Measurements from ENCODE around the gene AHDC1.
"Not testable (repeated sequence)": the region's sequence is repeated elsewhere in the genome, so short reads cannot be mapped to it uniquely, and the experiment has no call there.

The AHDC1 gene

DNA sequence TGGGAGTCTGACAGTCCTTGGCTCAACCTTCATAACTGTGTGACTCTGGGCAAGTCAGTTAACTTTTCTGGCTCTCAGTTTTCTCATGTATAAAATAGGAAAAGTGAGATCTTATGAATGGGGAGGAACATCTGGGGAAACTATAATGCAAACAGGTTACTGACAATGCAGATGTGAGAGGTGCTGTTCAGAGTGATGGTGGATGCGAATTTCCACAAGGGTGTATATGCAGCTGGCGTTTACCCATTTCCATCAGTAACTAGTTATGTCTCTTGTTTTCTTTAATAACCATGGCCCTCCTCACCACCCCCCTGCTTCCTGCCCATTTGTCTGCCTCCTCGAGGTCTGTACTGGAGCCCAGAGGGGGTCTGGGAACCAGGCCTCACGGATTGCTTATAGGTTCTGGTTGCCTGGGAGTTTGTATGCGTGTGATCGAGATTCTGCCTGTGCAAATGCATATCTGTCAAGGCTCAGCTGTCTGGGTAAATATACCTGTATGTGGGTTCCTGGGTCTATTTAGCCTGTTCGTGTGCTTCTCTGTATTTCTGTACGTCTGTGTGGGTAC, 44.4 kb downstream of the AHDC1 start:
- Mint-ChIP-seq H3K9me3 (no peaks in the 10 kb centered on the region), H3K4me3 (no peak overlapping the region), H3K36me3 (no peaks in the 10 kb centered on the region), H3K27ac (no peak overlapping the region), H3K4me1 (peaks cover 53% of the 10 kb centered on the region), H3K27me3 (no peaks in the 10 kb centered on the region)

- no peaks in the 10 kb centered on the region for H3K9me3 Mint-ChIP-seq
Measured at GRCh38 chr1:27557596-27558340, 46.2 kb downstream of the AHDC1 start.

DNA sequence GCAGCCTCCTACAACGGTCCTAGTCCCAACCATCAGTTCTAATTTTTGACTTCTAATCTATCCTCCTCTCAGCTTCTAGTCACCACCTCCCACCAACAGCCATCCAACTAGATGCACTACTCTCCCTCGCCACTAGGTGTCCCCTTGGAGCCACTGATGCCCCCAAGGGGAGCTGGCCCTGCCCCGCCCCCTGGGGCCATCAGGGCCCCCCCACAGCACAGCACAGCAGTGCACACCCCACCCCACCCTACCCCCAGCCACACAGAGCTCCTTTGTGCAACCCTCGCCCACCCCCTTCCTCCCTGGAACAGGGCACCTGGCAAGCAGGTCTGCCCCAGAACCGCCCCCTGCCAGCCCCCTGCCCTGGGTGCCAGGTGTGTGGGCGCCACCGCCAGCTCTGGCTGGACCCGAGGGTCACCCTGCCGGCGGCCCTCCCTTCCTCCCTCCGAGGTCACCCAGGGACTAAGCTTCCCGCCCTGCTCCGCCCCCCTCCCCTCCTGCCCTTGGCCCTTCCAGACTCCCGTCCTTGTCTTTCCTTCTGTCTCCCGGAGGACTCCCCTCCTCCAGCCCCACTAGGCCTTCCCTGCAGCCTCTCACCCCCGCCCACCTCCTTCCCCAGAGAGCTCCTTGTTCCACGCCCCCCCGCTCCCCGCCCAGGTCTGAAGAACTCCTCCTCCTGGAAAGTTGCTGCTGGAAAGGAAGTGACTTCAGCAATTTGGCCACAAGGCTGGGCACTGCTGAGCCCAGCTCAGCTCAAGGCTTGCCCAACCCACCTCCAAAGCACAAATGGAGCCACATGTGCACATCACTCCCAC, 47.0 kb downstream of the AHDC1 start:
- Mint-ChIP-seq H3K4me1 (peaks cover 41% of the 10 kb centered on the region), H3K36me3 (no peaks in the 10 kb centered on the region), H3K4me3 (no peak overlapping the region), H3K27me3 (no peaks in the 10 kb centered on the region), H3K9me3 (no peaks in the 10 kb centered on the region), H3K27ac (peak overlapping the region; percentile 46)

More at GRCh38 chr1:27557596-27558340, 46.2 kb downstream of the AHDC1 start:
- no peak overlapping the region for H3K4me3 Mint-ChIP-seq
- H3K27ac Mint-ChIP-seq: no peak overlapping the region
- no peaks in the 10 kb centered on the region for H3K36me3 Mint-ChIP-seq
- H3K4me1 Mint-ChIP-seq: peaks cover 45% of the 10 kb centered on the region
- no peaks in the 10 kb centered on the region for H3K27me3 Mint-ChIP-seq

DNA sequence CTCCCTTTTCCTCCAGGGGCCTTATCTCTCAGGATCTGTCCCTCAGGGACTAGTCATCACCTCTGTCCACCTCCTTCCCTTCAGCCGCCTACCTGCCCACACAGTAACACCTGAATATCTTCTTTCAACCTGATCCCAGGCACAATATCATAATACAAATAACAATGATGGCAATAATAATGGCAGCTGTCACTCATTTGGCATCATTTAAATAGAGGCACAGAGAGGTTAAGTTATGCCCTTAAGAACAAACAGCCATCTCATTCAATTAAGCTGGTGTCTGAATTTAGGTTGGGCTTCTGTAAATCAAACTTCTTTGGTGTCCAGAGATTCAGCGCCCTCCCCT, 47.5 kb downstream of the AHDC1 start:
- H3K4me1 Mint-ChIP-seq: peaks cover 37% of the 10 kb centered on the region
- H3K4me3 Mint-ChIP-seq: no peak overlapping the region
- no peaks in the 10 kb centered on the region for H3K27me3 Mint-ChIP-seq
- no peaks in the 10 kb centered on the region for H3K36me3 Mint-ChIP-seq
- H3K27ac Mint-ChIP-seq: peak overlapping the region; percentile 46
- H3K9me3 Mint-ChIP-seq: no peaks in the 10 kb centered on the region

- Mint-ChIP-seq H3K9me3 (no peaks in the 10 kb centered on the region), H3K36me3 (no peaks in the 10 kb centered on the region), H3K4me1 (peaks cover 36% of the 10 kb centered on the region), H3K27ac (no peak overlapping the region), H3K4me3 (no peak overlapping the region), H3K27me3 (no peaks in the 10 kb centered on the region)
Measured at GRCh38 chr1:27555700-27556424, 48.1 kb downstream of the AHDC1 start.

GRCh38 chr1:27554759-27555699, 48.9 kb downstream of the AHDC1 start:
- no peaks in the 10 kb centered on the region for H3K36me3 Mint-ChIP-seq
- no peak overlapping the region for H3K4me3 Mint-ChIP-seq
- H3K4me1 Mint-ChIP-seq: peaks cover 28% of the 10 kb centered on the region
- no peaks in the 10 kb centered on the region for H3K9me3 Mint-ChIP-seq
- no peaks in the 10 kb centered on the region for H3K27me3 Mint-ChIP-seq
- H3K27ac Mint-ChIP-seq: peak overlapping the region; percentile 30

DNA sequence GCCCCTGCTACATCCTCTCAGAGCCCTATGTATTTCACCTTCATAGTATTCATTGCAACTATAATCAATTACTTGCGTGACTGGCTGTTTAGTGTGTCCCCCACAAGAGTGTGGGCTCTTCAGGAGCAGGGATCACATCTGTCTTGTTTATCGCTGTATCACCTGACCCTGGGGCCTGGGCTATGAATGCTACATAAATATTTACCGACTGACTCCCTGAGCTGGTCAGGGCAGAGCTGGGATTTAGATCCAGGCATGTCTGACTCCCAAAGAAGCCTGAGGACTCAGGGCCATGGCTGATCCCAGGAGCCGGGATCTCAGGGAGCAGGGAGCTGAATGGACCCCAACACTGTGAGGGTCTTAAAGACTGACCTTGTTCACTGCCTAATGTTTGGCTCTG, 49.7 kb downstream of the AHDC1 start:
- Mint-ChIP-seq H3K27me3 (no peaks in the 10 kb centered on the region), H3K36me3 (no peaks in the 10 kb centered on the region), H3K27ac (peak overlapping the region; percentile 30), H3K4me1 (peaks cover 22% of the 10 kb centered on the region), H3K4me3 (no peak overlapping the region), H3K9me3 (no peaks in the 10 kb centered on the region)

GRCh38 chr1:27553823-27554222, 50.1 kb downstream of the AHDC1 start:
- H3K9me3 Mint-ChIP-seq, H3K36me3 Mint-ChIP-seq, H3K27me3 Mint-ChIP-seq, H3K4me3 Mint-ChIP-seq: not testable (repeated sequence)
- H3K4me1 Mint-ChIP-seq: peaks cover 22% of the 10 kb centered on the region
- peak overlapping the region; percentile 30 for H3K27ac Mint-ChIP-seq

GRCh38 chr1:27552911-27553420, 51.0 kb downstream of the AHDC1 start:
- H3K9me3 Mint-ChIP-seq: no peaks in the 10 kb centered on the region
- H3K36me3 Mint-ChIP-seq: no peaks in the 10 kb centered on the region
- no peak overlapping the region for H3K27ac Mint-ChIP-seq
- peaks cover 22% of the 10 kb centered on the region for H3K4me1 Mint-ChIP-seq
- H3K4me3 Mint-ChIP-seq: no peak overlapping the region
- no peaks in the 10 kb centered on the region for H3K27me3 Mint-ChIP-seq

- Mint-ChIP-seq H3K36me3 (no peaks in the 10 kb centered on the region), H3K9me3 (no peaks in the 10 kb centered on the region), H3K4me1 (peaks cover 22% of the 10 kb centered on the region), H3K27me3 (no peaks in the 10 kb centered on the region), H3K27ac (no peak overlapping the region), H3K4me3 (no peak overlapping the region)
Measured at GRCh38 chr1:27551953-27552312, 52.0 kb downstream of the AHDC1 start.

DNA sequence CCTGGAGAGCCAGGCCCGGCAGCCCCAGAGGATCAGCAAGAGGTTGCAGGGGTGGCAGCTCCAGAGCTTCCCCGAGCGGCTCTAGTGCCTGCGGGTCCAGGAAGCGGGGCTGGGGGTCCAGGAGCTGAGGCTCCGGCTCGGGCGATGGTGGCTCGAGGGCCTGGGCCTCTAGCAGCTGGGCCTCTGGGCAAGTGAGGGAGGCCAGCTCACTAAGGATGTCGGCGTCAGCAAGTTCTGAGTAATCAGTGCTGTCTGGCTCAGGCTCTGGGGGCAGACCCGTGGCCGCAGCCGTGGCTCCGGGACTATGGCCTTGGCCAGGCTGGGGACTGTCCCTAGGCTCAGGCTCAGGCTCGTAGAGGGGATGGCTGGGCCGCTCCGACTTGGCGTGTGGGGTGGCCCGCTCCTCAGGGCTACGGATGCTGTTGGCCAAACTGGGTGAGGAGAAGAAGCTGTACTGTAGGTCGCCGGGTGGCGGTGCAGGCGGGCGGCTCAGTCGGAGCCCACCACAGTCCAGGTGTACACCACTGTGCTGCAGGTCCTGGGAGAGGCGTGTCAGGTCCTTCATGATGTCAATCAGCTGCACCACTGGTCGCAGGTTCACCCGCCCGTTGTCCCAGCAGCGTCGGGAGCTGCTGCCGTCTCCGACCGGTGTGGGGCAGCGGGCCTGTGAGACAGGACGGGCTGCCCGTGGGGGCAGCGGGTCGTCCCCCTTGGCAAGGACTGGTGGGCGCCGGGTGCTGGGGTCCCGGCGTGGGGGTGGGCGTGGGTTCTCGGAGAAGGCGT, 52.6 kb downstream of the AHDC1 start:
- Mint-ChIP-seq H3K9me3 (no peaks in the 10 kb centered on the region), H3K4me1 (peaks cover 16% of the 10 kb centered on the region), H3K27me3 (no peaks in the 10 kb centered on the region), H3K4me3 (no peak overlapping the region), H3K36me3 (no peaks in the 10 kb centered on the region), H3K27ac (no peak overlapping the region)

DNA sequence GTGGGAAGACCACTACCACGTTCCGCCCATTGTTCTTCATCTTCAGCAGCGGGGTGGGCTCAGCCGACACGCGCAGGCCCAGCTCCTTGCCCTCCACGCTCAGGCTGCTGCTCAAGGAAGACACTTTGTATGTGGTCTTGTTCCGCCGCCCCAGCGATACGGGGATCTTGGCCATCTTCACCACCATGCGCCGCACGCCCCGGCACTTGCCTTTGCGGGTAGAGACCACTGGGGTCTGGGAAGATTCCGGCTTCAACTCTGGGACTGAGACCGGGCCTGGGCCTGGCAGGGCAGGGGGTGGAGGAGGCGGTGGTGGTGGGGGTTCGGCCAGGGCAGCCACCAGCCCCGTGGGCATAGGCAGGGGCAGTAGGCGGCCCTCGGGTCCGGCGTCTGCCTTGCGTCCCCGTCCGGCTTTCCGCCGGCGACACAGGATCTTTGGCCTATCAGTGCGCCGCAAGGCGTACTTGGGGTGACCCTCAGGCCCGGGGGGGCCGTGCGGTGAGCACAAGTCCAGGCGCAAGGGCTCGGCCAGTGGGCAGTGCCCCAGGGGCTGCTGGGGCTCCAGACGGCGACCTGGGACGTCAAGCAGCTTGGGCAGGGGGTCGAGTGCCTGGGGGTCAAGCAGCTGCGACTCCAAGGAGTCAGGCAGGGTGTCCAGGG, 53.3 kb downstream of the AHDC1 start:
- H3K27ac Mint-ChIP-seq: no peak overlapping the region
- no peaks in the 10 kb centered on the region for H3K27me3 Mint-ChIP-seq
- H3K4me3 Mint-ChIP-seq: no peak overlapping the region
- H3K9me3 Mint-ChIP-seq: no peaks in the 10 kb centered on the region
- H3K36me3 Mint-ChIP-seq: no peaks in the 10 kb centered on the region
- H3K4me1 Mint-ChIP-seq: peaks cover 9% of the 10 kb centered on the region

DNA sequence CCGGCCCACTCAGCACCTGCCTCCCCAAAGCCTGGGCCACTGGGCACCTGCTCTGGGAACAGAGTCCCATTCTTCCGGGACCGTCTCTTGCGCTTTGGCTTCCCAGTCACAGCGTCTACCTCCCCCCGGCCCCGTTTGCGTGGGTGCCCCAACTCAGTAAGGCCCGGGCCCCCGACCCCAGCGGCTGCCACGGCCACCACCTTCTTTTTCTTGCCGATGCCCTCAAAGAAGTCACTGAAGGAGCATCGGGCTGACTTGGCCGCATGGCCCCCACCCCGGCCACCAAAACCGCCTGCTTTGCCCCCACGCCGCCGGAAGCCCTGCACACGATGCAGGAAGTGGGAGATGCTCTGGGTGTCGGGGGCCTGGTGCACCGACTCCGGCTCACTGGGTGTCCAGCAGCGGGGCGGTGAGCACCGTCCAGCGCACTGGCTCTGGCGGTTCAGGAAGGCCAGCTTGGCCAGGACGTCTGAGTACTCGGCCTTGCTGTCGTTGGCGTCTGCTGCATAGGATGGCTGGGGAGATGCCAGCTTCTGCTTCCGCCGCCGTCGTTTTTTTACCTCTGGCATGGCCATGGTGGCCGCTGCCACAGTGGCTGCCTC, 54.0 kb downstream of the AHDC1 start:
- Mint-ChIP-seq H3K27me3 (no peaks in the 10 kb centered on the region), H3K27ac (no peak overlapping the region), H3K4me3 (no peak overlapping the region), H3K9me3 (no peaks in the 10 kb centered on the region), H3K36me3 (no peaks in the 10 kb centered on the region), H3K4me1 (peaks cover 5% of the 10 kb centered on the region)

Data from activated naive CD4-positive, alpha-beta T cell treated with anti-CD3 and anti-CD28 coated beads, Interleukin-2, amount 50 U/mL, for 24 hours (primary cell).